GM12872 (cell line): Measurements from ENCODE around the gene ELAPOR1.

Experiments used
- CTCF ChIP-seq: IDR thresholded peaks from 3 replicates; pipeline ENCODE4 v1.5.1; 2011; ENCODE audit warnings: low read depth, mild to moderate bottlenecking, low read length, moderate library complexity; ENCODE audit not compliant: insufficient read depth

ELAPOR1 gene

GRCh38 chr1:109113590-109114341 is at the start of gene ELAPOR1:
TSS of gene ELAPOR1 (plus strand) at chr1:109114115. CDS start at chr1:109114184, 69 bp downstream.
- no peak for TF ChIP-seq CTCF

GRCh38 chr1:109065137-109065536 is 48.8 kb upstream of the ELAPOR1 start:
- TF ChIP-seq CTCF: no peak

GRCh38 chr1:109067883-109068282 is 46.0 kb upstream of the ELAPOR1 start:
- no peak for TF ChIP-seq CTCF

DNA sequence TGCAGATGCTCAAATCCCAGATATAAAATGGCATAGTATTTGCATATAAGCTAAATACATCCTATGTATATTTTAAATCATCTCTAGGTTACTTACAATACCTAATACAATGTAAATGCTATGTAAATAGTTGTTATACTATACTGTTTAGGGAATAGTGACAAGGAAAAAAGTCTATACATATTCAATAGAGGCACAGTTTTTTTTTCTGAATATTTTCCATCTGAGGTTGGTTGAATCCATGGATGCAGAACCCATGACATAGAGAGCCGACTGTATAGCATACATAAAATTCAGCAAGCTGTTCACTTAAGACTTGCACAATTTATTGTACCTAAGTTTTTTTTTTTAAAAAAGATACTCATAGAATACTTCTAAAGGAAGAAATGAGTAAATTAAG is 44.6 kb upstream of the ELAPOR1 start:
- no peak for TF ChIP-seq CTCF

- 0 out of 3 replicates have a peak, but pooled peaks have one; percentile 3 for TF ChIP-seq CTCF
Observed at GRCh38 chr1:109075531-109076490, 38.1 kb upstream of the ELAPOR1 start, which contains the start of gene TAF13. TSS of gene TAF13 (minus strand) at chr1:109076003. CDS start at chr1:109075947, 56 bp downstream.

GRCh38 chr1:109078317-109078716 is 35.6 kb upstream of the ELAPOR1 start:
- no peak for TF ChIP-seq CTCF

DNA sequence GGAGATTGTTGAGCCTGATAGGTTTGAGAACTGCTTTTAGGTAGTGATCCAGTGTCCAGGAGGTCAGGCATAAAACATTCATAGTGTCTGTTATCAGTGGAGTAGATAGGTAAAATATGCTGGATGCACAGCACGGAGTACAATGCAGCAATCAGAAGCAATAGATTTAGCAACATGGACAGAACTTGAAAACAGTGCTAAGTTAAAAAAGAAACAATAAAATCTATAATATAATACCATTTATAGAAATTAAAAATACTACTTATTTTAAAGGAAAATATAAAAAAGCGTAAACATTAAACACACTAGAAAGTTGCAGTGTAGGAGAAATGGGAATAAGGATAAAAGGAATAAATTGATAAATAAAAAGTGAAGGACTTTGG is 34.7 kb upstream of the ELAPOR1 start:
- TF ChIP-seq CTCF: no peak
